CD4-positive, alpha-beta T cell treated with Interleukin-6 at 100 ng/mL for 8 hours (primary cell): ENCODE measurements around the gene OSTN.

Source experiments
- DNase-seq: peaks from one replicate; pipeline ENCODE4 v3.0.0-alpha.2; 2020; ENCODE audit warnings: mixed read lengths, low spot score

The OSTN gene

DNA sequence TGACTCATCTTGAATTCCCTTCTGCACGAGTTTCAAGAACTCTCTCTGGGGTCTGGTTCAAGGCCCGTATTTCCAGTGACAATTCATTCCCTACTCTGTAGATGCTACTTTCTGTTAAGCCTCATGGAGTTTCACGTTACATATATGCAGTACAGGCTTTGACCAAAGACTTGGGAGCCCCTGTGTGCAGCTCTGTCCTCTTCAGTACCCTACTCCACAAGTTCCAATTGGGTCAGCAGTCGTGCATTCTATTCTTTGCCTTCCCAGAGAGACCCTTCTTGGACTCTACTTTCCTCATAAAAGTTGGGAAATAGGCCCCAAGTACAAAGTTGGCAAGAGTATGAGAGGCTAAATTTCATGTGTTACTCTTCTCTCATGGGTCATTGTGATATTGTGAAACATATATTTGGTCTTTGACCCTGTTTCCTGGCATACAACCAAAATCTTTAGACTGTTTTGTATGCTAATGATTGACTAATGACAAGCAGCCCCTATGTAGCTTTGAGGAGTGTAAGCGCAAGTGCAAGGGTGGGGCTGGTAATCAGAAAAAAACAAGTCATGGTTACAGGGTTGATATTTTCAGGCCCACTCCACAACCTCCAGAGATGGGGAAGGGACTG is 115.2 kb downstream of the OSTN start:
- DNase-seq = no peak
